ENCODE results near the gene ZNF532.

DNA sequence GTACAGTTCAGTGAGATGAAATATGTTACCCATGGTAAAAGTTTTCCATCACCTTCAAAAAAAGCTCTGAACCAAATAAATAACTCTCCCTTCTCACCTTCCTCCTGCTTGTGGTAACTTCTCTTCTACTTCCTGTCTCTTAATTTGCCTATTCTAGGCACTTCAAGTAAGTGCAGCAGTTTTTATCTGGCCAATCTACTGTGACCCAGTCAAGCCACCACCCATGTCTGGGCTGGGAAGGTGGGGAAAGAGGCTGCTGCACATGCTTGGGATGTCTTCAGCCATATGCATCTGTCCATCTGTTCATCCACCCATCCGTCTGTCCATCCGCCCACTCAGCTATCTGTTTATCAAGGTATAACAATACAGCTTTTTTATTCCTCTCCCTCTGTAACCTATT, 31.6 kb downstream of the ZNF532 start:
- TF ChIP-seq, protein P1, sequence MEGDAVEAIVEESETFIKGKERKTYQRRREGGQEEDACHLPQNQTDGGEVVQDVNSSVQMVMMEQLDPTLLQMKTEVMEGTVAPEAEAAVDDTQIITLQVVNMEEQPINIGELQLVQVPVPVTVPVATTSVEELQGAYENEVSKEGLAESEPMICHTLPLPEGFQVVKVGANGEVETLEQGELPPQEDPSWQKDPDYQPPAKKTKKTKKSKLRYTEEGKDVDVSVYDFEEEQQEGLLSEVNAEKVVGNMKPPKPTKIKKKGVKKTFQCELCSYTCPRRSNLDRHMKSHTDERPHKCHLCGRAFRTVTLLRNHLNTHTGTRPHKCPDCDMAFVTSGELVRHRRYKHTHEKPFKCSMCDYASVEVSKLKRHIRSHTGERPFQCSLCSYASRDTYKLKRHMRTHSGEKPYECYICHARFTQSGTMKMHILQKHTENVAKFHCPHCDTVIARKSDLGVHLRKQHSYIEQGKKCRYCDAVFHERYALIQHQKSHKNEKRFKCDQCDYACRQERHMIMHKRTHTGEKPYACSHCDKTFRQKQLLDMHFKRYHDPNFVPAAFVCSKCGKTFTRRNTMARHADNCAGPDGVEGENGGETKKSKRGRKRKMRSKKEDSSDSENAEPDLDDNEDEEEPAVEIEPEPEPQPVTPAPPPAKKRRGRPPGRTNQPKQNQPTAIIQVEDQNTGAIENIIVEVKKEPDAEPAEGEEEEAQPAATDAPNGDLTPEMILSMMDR (IDR thresholded peaks at IDR 0.05), result no peak
- no peak for TF ChIP-seq EZH2 (IDR thresholded peaks at IDR 0.05)
